CD14-positive monocyte (primary cell): ENCODE data around the gene MTFP1. TPM values are rescaled to one million over a fixed set of nuclear protein-coding genes. Genes with fewer than 3 reads are reported as not detected.

Source experiments
- DNase-seq, 3 donors: peaks; one replicate each; pipeline ENCODE4 v3.0.0-alpha.2; 2011 to 2022
- H2AFZ ChIP-seq: 2 replicates; pipeline ENCODE4 v1.6.0; 2012; ENCODE audit warnings: mild to moderate bottlenecking, low read depth, low read length, inconsistent platforms; ENCODE audit not compliant: insufficient read depth, poor library complexity, severe bottlenecking
- H3K27ac ChIP-seq, 2 donors: 1 replicate in 1 of 2; 2 replicates in 1 of 2; pipeline ENCODE4 v1.5.1; 2012 to 2013; ENCODE audit warnings: low read length in 2 of 2, control low read depth in 1 of 2, inconsistent platforms in 1 of 2, low read depth in 1 of 2, mild to moderate bottlenecking in 1 of 2
- H3K27me3 ChIP-seq, 2 donors: one replicate each; pipeline versions ENCODE4 v1.6.0 to v1.6.1; 2011 to 2013; ENCODE audit warnings: low read length in 2 of 2; ENCODE audit not compliant: control insufficient read depth in 2 of 2, insufficient read depth in 2 of 2
- H3K36me3 ChIP-seq, 2 donors: replicated peaks in 1 of 2; 1 replicate in 1 of 2; 2 replicates in 1 of 2; pipeline versions ENCODE4 v1.5.1 to v1.6.1; 2012 to 2013; ENCODE audit warnings: low read length in 2 of 2, control low read depth in 1 of 2, inconsistent platforms in 1 of 2, mild to moderate bottlenecking in 1 of 2; ENCODE audit not compliant: insufficient read depth in 2 of 2, control insufficient read depth in 1 of 2
- H3K4me1 ChIP-seq, 2 donors: 1 replicate in 1 of 2; 2 replicates in 1 of 2; pipeline versions ENCODE4 v1.5.1 to v1.6.1; 2012 to 2013; ENCODE audit warnings: low read length in 2 of 2, control low read depth in 1 of 2, inconsistent platforms in 1 of 2, mild to moderate bottlenecking in 1 of 2, moderate library complexity in 1 of 2; ENCODE audit not compliant: insufficient read depth in 2 of 2, control insufficient read depth in 1 of 2
- H3K4me2 ChIP-seq: replicated peaks from 2 replicates; pipeline ENCODE3; 2012; ENCODE audit warnings: low read length, moderate library complexity, mild to moderate bottlenecking; ENCODE audit not compliant: poor library complexity, severe bottlenecking; ENCODE audit errors: extremely low read depth
- H3K4me3 ChIP-seq, 3 experiments: fragments of 200-600 bp in 1 of 3; sonication (generic) in 1 of 3; replicated peaks in 1 of 3; 1 replicate in 2 of 3; 2 replicates in 1 of 3; pipeline ENCODE4 v1.5.1; 2011 to 2013; ENCODE audit warnings: low read length in 3 of 3, mild to moderate bottlenecking in 3 of 3, control low read depth in 2 of 3, low read depth in 2 of 3, inconsistent platforms in 1 of 3, moderate library complexity in 1 of 3
- H3K79me2 ChIP-seq: 2 replicates; pipeline ENCODE4 v1.6.0; 2012; ENCODE audit warnings: mild to moderate bottlenecking, control low read depth, inconsistent platforms, low read length, moderate library complexity; ENCODE audit not compliant: insufficient read depth
- H3K9ac ChIP-seq: 2 replicates; pipeline ENCODE4 v1.6.0; 2017; ENCODE audit warnings: low read length, mild to moderate bottlenecking; ENCODE audit not compliant: insufficient read depth, poor library complexity, severe bottlenecking
- H3K9me3 ChIP-seq, 2 donors: replicated peaks in 1 of 2; 1 replicate in 1 of 2; 2 replicates in 1 of 2; pipeline versions ENCODE4 v1.5.1 to v1.6.1; 2012 to 2013; ENCODE audit warnings: low read length in 2 of 2, control low read depth in 1 of 2; ENCODE audit not compliant: control insufficient read depth in 1 of 2, insufficient read depth in 1 of 2
- H4K20me1 ChIP-seq: 2 replicates; pipeline ENCODE4 v1.6.0; 2012; ENCODE audit warnings: mild to moderate bottlenecking, low read length, control low read depth, moderate library complexity; ENCODE audit not compliant: insufficient read depth
- H3K27ac Mint-ChIP-seq, 7 donors: one replicate each; pipeline ENCODE4 v1.8.0; 2020; ENCODE audit warnings: mild to moderate bottlenecking in 7 of 7, mixed read lengths in 7 of 7, moderate library complexity in 6 of 7, inconsistent platforms in 2 of 7
- H3K27me3 Mint-ChIP-seq, 3 donors: one replicate each; pipeline ENCODE4 v1.8.0; 2021 to 2022; ENCODE audit warnings: low read depth in 3 of 3, mild to moderate bottlenecking in 3 of 3, mixed read lengths in 3 of 3, moderate library complexity in 3 of 3, inconsistent platforms in 1 of 3
- H3K36me3 Mint-ChIP-seq, 2 donors: one replicate each; pipeline ENCODE4 v1.8.0; 2020; ENCODE audit warnings: mixed read lengths in 2 of 2, inconsistent platforms in 1 of 2, mild to moderate bottlenecking in 1 of 2
- H3K4me1 Mint-ChIP-seq: one replicate; pipeline ENCODE4 v1.8.0; 2020; ENCODE audit warnings: mild to moderate bottlenecking, mixed read lengths
- H3K4me3 Mint-ChIP-seq, 2 donors: one replicate each; pipeline ENCODE4 v1.8.0; 2020; ENCODE audit warnings: mild to moderate bottlenecking in 2 of 2, mixed read lengths in 2 of 2, moderate library complexity in 1 of 2
- H3K9me3 Mint-ChIP-seq, 7 donors: one replicate each; pipeline ENCODE4 v1.8.0; 2020 to 2022; ENCODE audit warnings: mixed read lengths in 7 of 7, mild to moderate bottlenecking in 6 of 7, moderate library complexity in 6 of 7, inconsistent platforms in 2 of 7
- WGBS: methylation state at CpG from one replicate; pipeline ENCODE4 v1.1.5; 2013; ENCODE audit warnings: missing lambda C conversion rate; ENCODE audit not compliant: insufficient coverage; 5-methylcytosine and 5-hydroxymethylcytosine counted together
- intact Hi-C, 2 donors: fragments of 100-400 bp; cut with micrococcal nuclease; formaldehyde crosslinking; loops; one replicate each; pipeline versions ENCODE4 v1.15.0 to v1.15.1; 2023
- polyA plus RNA-seq, 3 donors: library from polyadenylated mRNA; depleted of rRNA in 1 of 3; unstranded in 2 of 3; stranded (reverse) in 1 of 3; fragments of 300-500 nt in 2 of 3; fragments of >200 nt in 1 of 3; fragmentation: Illumina TruSeq in 2 of 3; gene quantifications; 1 replicate in 2 of 3; 2 replicates in 1 of 3; pipeline ENCODE4 v1.2.3, GENCODE V29; 2012 to 2021
- TF ChIP-seq, protein P1 (sequence below): fragments of 200-600 bp; IDR thresholded peaks from one replicate; pipeline ENCODE4 v1.8.0; 2022; ENCODE audit warnings: antibody characterized with exemption, mild to moderate bottlenecking

Gene MTFP1
- polyA plus RNA-seq, 3 donors, result 6.2 to 14.2 (median 7.5) TPM

DNA sequence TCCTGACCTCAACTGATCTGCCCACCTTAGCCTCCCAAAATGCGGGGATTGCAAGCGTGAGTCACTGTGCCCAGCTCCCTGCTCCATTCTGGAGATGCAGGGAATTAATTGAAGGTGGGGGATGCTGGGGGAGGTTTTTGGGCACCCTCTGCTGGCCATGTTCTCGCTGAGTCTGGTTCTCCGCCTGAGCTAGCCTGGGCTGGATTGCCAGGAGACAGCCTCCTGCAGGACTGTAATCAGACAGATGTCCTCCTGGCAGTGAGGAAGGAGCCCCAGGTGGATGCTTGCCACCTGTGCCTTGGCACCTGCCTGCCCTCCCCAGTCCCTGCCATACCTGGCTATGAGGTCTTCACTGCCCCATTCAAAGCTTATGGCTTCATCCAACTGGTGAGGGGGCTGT is 5.4 kb downstream of the MTFP1 start:
- Histone ChIP-seq H3K27me3 (peaks cover 0 to 1% of the 10 kb centered on the region in 2 donors), H3K4me1 (peaks cover 14 to 17% of the 10 kb centered on the region in 2 donors), H3K27ac (no peak overlapping the region), H3K79me2 (no peaks in the 10 kb centered on the region), H3K4me3 (no peak overlapping the region), H3K9me3 (peaks cover 6 to 10% of the 10 kb centered on the region in 2 donors), H3K4me2 (no peak overlapping the region), H4K20me1 (no peaks in the 10 kb centered on the region), H3K9ac (no peak overlapping the region), H3K36me3 (no peaks in the 10 kb centered on the region), H2AFZ (no peak overlapping the region)
- 94% methylated on average over 2 of the region's 4 CpGs for WGBS
- peaks cover 3 to 12% of the 10 kb centered on the region in 2 donors for H3K36me3 Mint-ChIP-seq
- H3K4me1 Mint-ChIP-seq, result peaks cover 16% of the 10 kb centered on the region
- TF ChIP-seq, protein P1, sequence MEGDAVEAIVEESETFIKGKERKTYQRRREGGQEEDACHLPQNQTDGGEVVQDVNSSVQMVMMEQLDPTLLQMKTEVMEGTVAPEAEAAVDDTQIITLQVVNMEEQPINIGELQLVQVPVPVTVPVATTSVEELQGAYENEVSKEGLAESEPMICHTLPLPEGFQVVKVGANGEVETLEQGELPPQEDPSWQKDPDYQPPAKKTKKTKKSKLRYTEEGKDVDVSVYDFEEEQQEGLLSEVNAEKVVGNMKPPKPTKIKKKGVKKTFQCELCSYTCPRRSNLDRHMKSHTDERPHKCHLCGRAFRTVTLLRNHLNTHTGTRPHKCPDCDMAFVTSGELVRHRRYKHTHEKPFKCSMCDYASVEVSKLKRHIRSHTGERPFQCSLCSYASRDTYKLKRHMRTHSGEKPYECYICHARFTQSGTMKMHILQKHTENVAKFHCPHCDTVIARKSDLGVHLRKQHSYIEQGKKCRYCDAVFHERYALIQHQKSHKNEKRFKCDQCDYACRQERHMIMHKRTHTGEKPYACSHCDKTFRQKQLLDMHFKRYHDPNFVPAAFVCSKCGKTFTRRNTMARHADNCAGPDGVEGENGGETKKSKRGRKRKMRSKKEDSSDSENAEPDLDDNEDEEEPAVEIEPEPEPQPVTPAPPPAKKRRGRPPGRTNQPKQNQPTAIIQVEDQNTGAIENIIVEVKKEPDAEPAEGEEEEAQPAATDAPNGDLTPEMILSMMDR, result no peak
- H3K27me3 Mint-ChIP-seq, result peaks cover 0 to 8% (median 1%) of the 10 kb centered on the region in 3 donors
- H3K9me3 Mint-ChIP-seq, result peaks cover 5 to 10% (median 7%) of the 10 kb centered on the region in 7 donors
- intact Hi-C loops, result no loop called here
- no peak overlapping the region for H3K4me3 Mint-ChIP-seq
- H3K27ac Mint-ChIP-seq, result no peak overlapping the region
- no peak for DNase-seq

- no peak for DNase-seq
- no peak overlapping the region for H3K9ac ChIP-seq
- peaks cover 7 to 13% of the 10 kb centered on the region in 2 donors for H3K9me3 ChIP-seq
- H2AFZ ChIP-seq, result no peak overlapping the region
- TF ChIP-seq, protein P1, result no peak
- intact Hi-C loops, result no loop called here
- H3K79me2 ChIP-seq, result no peaks in the 10 kb centered on the region
- peaks cover 0 to 2% of the 10 kb centered on the region in 2 donors for H3K27me3 ChIP-seq
- H3K4me3 ChIP-seq, result no peak overlapping the region
- no peak overlapping the region for H3K27ac Mint-ChIP-seq
- H3K36me3 Mint-ChIP-seq, result peaks cover 3 to 12% of the 10 kb centered on the region in 2 donors
- H3K4me1 Mint-ChIP-seq, result peaks cover 4% of the 10 kb centered on the region
- no peak overlapping the region for H3K4me2 ChIP-seq
- H3K36me3 ChIP-seq, result no peaks in the 10 kb centered on the region
- no peaks in the 10 kb centered on the region for H4K20me1 ChIP-seq
- no peak overlapping the region for H3K27ac ChIP-seq
- 85% methylated on average over 4 of the region's 4 CpGs for WGBS
- H3K9me3 Mint-ChIP-seq, result peaks cover 7 to 14% (median 8%) of the 10 kb centered on the region in 7 donors
- peaks cover 1 to 8% (median 6%) of the 10 kb centered on the region in 3 donors for H3K27me3 Mint-ChIP-seq
- H3K4me3 Mint-ChIP-seq, result no peak overlapping the region
- peaks cover 5 to 6% of the 10 kb centered on the region in 2 donors for H3K4me1 ChIP-seq
Observed at GRCh38 chr22:30432096-30432495, 6.5 kb downstream of the MTFP1 start.
